Lower leg skin (tissue), 4 donors: Measurements from ENCODE around the gene FBXO5. TPM values are rescaled to one million over a fixed set of nuclear protein-coding genes. Genes with fewer than 3 reads are reported as not detected.
A peak's percentile ranks its signal among the peaks of the same experiment; 100 is the strongest.

Experiments used
- DNase-seq, 2 donors: peaks; one replicate each; pipeline ENCODE4 v3.0.0-alpha.2; 2019; ENCODE audit warnings: low spot score in 2 of 2
- H3K4me3 ChIP-seq: fragments of 200-600 bp; sonication (generic); 2 replicates; pipeline ENCODE4 v1.5.1; 2017; ENCODE audit warnings: mild to moderate bottlenecking, low read depth; ENCODE audit not compliant: poor library complexity, severe bottlenecking
- POLR2A ChIP-seq, 2 donors: fragments of 450-650 bp; IDR thresholded peaks; one replicate each; pipeline ENCODE4 v1.6.1; 2016 to 2017; ENCODE audit warnings: antibody characterized with exemption in 2 of 2, mild to moderate bottlenecking in 1 of 2, moderate library complexity in 1 of 2
- WGBS, 2 donors: methylation state at CpG; one replicate each; pipeline ENCODE4 v1.1.5; 2018; 5-methylcytosine and 5-hydroxymethylcytosine counted together
- intact Hi-C: fragments of 100-400 bp; cut with DNase I; formaldehyde crosslinking; loops from one replicate; pipeline ENCODE4 v1.15.0; 2023; ENCODE audit warnings: low total_unique reads
- total RNA-seq, 4 donors: library from RNA; depleted of rRNA; stranded (reverse); fragments of >200 nt; gene quantifications; one replicate each; pipeline ENCODE4 v1.1.0, GENCODE V29; 2016
- TF ChIP-seq, protein P1 (sequence below), 3 donors: fragments of 450-650 bp; IDR thresholded peaks; one replicate each; pipeline ENCODE4 v1.5.1; 2016; ENCODE audit warnings: antibody characterized with exemption in 3 of 3, mild to moderate bottlenecking in 3 of 3, moderate library complexity in 2 of 3

The FBXO5 gene
- total RNA-seq, 4 donors from 2014 or later, result 2.0 to 6.5 (median 3.7) TPM

DNA sequence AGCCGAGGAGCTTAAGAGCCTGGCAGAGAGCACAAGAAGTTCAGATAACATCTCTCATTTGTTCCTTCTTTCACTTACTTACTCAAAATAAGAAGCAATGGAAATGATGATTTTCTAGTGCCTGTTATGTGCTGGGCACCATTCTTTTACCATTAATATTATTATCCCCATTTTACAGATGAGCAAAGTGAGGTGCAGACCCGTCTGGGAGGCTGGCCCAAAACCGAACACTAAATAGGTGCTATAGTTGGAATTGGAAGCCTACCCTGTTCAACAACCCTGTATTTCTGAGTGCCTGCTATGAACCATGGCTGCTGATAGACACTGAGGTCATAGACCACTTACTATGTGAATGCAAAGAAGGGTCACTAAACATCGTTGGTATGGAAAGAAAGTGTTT, 44.6 kb upstream of the FBXO5 start:
- 76 to 89% methylated on average over 4 of the region's 4 CpGs for WGBS, 2 donors
- intact Hi-C loops, result loop anchor here (10.0 kb wide), 1 partner anchor 163 kb away; no protein-coding TSS in a partner anchor
- no peak overlapping the region for H3K4me3 ChIP-seq
- DNase-seq, result no peak
- TF ChIP-seq, protein P1, sequence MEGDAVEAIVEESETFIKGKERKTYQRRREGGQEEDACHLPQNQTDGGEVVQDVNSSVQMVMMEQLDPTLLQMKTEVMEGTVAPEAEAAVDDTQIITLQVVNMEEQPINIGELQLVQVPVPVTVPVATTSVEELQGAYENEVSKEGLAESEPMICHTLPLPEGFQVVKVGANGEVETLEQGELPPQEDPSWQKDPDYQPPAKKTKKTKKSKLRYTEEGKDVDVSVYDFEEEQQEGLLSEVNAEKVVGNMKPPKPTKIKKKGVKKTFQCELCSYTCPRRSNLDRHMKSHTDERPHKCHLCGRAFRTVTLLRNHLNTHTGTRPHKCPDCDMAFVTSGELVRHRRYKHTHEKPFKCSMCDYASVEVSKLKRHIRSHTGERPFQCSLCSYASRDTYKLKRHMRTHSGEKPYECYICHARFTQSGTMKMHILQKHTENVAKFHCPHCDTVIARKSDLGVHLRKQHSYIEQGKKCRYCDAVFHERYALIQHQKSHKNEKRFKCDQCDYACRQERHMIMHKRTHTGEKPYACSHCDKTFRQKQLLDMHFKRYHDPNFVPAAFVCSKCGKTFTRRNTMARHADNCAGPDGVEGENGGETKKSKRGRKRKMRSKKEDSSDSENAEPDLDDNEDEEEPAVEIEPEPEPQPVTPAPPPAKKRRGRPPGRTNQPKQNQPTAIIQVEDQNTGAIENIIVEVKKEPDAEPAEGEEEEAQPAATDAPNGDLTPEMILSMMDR (IDR thresholded peaks at IDR 0.05), result no peak
- no peak for TF ChIP-seq POLR2A (IDR thresholded peaks at IDR 0.05)

DNA sequence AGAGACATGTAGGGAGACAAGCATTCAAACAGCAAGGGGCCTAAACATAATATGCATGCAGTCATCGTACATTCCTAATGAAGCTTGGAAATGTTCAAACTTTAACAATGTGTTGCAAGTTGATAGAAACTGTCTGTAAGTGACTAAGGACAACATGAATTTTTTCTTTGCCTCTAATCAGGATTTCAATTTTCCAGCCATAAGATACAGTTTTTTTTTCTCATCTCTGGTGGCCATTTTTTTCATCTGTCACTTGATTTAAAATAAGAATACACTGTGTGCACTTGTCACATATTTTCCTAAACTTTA, 41.8 kb upstream of the FBXO5 start:
- DNase-seq, result no peak
- 7 to 12% methylated on average over 1 of the region's 1 CpG for WGBS, 2 donors
- TF ChIP-seq POLR2A (IDR thresholded peaks at IDR 0.05), result no peak
- TF ChIP-seq, protein P1 (IDR thresholded peaks at IDR 0.05), result no peak
- intact Hi-C loops, result loop anchor here (5.0 to 10.0 kb wide), 2 partner anchors 67 to 160 kb away; no protein-coding TSS in a partner anchor
- no peak overlapping the region for H3K4me3 ChIP-seq

DNA sequence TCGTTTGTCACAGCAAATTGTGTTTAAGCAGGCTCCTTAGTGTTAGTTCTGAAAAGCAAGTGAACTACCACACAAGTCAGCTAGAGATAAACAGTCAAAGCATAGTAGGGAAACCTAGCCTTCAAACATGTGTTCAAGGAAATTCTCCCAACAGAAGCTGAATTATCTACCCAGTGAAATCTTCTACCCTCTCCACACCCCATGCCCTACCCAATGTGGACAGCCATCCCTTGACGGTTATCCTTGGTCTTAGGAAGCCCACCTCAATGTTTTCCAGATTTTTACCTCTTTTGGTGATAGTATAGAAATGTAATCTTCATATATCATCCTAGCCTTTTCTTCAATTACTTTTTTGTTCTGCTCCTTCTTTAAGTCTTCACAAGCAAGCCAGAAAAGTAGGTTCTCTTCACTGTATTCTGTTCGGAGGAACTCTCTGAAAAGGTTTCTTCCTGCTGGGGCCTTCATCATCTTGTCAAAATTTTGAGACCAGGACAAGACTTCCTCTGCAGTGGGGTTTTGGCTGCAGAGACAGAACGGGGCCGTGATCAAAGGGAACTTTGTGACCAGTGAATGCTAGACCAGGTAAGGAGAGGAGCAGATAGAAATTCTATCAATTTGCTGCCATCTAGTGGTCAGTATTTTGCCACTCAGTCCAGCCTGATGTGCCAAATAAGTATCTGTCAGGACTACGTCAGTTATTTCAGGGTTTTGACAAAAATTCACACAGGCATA, 41.3 kb upstream of the FBXO5 start:
- WGBS, 2 donors, result 43% methylated on average over 6 of the region's 6 CpGs
- peak in 1 of 2 donors; percentile 27 for DNase-seq
- H3K4me3 ChIP-seq, result no peak overlapping the region
- TF ChIP-seq POLR2A (IDR thresholded peaks at IDR 0.05), result no peak
- TF ChIP-seq, protein P1 (IDR thresholded peaks at IDR 0.05), result no peak
- intact Hi-C loops, result loop anchor here (5.0 to 10.0 kb wide), 2 partner anchors 67 to 159 kb away; no protein-coding TSS in a partner anchor

DNA sequence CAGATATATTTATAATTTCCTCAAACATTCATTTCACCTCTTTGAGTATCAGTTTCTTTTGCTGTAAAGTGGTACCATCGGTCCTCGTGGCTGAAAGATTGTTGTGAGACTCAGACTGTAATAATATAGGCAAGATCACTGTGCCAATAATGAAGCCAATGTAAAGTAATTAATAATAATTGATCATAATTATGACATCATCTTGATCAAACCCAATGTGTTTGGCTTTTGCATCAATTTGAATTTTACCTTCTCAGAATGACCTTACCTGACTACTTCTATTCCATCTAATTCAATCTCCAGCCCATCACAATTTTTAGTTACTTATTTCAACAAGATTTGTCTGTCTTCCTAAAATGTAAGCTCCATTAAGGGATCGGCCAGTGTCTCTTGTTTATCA, 35.5 kb upstream of the FBXO5 start:
- TF ChIP-seq, protein P1 (IDR thresholded peaks at IDR 0.05), result no peak
- no peak for TF ChIP-seq POLR2A (IDR thresholded peaks at IDR 0.05)
- H3K4me3 ChIP-seq, result no peak overlapping the region
- intact Hi-C loops, result no loop called here
- no peak for DNase-seq
- 92 to 95% methylated on average over 3 of the region's 3 CpGs for WGBS, 2 donors

DNA sequence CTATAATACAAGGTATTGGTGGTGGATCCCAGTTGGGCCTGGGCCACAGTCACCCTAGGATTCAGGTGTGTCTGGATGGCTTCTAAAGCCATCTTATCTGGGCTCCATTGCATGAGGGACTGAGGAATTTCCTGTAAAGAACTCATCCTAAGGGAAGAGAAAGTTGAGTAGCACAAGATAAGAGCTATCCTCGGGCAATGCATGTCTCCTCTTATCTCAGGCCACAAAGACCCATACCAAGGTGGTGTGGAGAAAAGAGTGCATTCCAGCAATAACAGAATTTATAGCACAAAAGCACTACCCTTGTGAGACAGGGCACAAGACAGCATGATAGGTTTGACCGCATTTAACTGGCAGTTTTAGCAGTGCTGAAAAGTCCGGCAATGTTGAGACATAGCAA, 34.0 kb upstream of the FBXO5 start:
- TF ChIP-seq POLR2A (IDR thresholded peaks at IDR 0.05), result no peak
- intact Hi-C loops, result no loop called here
- H3K4me3 ChIP-seq, result no peak overlapping the region
- WGBS, 2 donors, result 80 to 85% methylated on average over 3 of the region's 3 CpGs
- DNase-seq, result no peak

DNA sequence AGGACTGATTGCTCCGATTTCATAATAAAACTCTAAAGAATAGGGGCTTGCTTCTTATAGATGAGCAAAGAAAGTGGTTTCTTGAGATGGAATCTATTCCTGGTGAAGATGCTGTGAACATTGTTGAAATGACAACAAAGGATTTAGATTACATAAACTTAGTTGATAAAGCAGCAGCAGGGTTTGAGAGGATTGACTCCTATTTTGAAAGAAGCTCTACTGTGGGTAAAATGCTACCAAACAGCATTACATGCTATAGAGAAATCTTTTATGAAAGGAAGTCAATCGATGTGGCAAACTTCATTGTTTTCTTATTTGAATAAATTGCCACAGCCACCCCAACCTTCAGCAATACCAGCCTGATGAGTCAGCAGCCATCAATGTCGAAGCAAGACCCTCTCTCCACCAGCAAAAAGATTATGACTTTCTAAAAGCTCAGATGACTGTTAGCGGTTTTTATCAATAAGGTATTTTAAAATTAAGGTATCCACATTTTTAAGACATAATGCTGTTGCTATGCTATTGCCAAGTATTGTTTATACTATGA, 32.3 kb upstream of the FBXO5 start:
- DNase-seq, result no peak
- intact Hi-C loops, result no loop called here
- 81 to 86% methylated on average over 4 of the region's 4 CpGs for WGBS, 2 donors
- TF ChIP-seq POLR2A (IDR thresholded peaks at IDR 0.05), result no peak
- TF ChIP-seq, protein P1 (IDR thresholded peaks at IDR 0.05), result no peak
- no peak overlapping the region for H3K4me3 ChIP-seq
